NCI-H128 (cell line): ENCODE measurements around the gene CFAP61.

ENCODE experiments used
- DNase-seq: peaks from one replicate; lab custom pipeline; 2025; ENCODE audit not compliant: unreplicated experiment; lab: John Stamatoyannopoulos, UW

Gene CFAP61

GRCh38 chr20:20027284-20027683, 25.0 kb upstream of the CFAP61 start:
- no peak for DNase-seq

- DNase-seq: no peak
Observed at GRCh38 chr20:20031790-20032189, 20.5 kb upstream of the CFAP61 start.

GRCh38 chr20:20034486-20034885, 17.8 kb upstream of the CFAP61 start:
- DNase-seq: no peak

GRCh38 chr20:20036756-20037155, 15.6 kb upstream of the CFAP61 start:
- no peak for DNase-seq

GRCh38 chr20:20037960-20038359, 14.4 kb upstream of the CFAP61 start:
- DNase-seq: no peak

- DNase-seq: no peak
Observed at GRCh38 chr20:20038586-20038985, 13.7 kb upstream of the CFAP61 start.

- DNase-seq: no peak
Observed at GRCh38 chr20:20039752-20040387, 12.5 kb upstream of the CFAP61 start.

- no peak for DNase-seq
Observed at GRCh38 chr20:20051767-20052073, 612 bp upstream of the CFAP61 start.

GRCh38 chr20:20060234-20060998, 8.1 kb downstream of the CFAP61 start:
- no peak for DNase-seq

GRCh38 chr20:20063941-20064702, 11.8 kb downstream of the CFAP61 start:
- DNase-seq: no peak

GRCh38 chr20:20065361-20065760, 13.0 kb downstream of the CFAP61 start:
- no peak for DNase-seq

GRCh38 chr20:20070871-20071726, 18.8 kb downstream of the CFAP61 start:
- no peak for DNase-seq

GRCh38 chr20:20073801-20074371, 21.6 kb downstream of the CFAP61 start:
- peak; percentile 34 for DNase-seq

GRCh38 chr20:20075032-20075431, 22.7 kb downstream of the CFAP61 start:
- no peak for DNase-seq

- DNase-seq: no peak
Observed at GRCh38 chr20:20076297-20077065, 24.1 kb downstream of the CFAP61 start.

- DNase-seq: no peak
Observed at GRCh38 chr20:20078041-20078440, 25.7 kb downstream of the CFAP61 start.

GRCh38 chr20:20079102-20079784, 26.9 kb downstream of the CFAP61 start:
- DNase-seq: peak; percentile 4

GRCh38 chr20:20083807-20084206, 31.5 kb downstream of the CFAP61 start:
- DNase-seq: peak; percentile 3

GRCh38 chr20:20084296-20084752, 32.0 kb downstream of the CFAP61 start:
- DNase-seq: no peak
